HepG2 (cell line): ENCODE data around the gene ATG3.

Experiments used
- HNF4A ChIP-seq: sonication (generic); formaldehyde crosslinking; IDR thresholded peaks from 2 replicates; pipeline ENCODE4 v1.4.0; 2020; ENCODE audit warnings: missing genetic modification reagents
- RNF2 ChIP-seq: fragments of 450-650 bp; conservative IDR thresholded peaks from 2 replicates; pipeline ENCODE4 v1.6.1; 2016; ENCODE audit warnings: low read depth
- SIX4 ChIP-seq: sonication (generic); formaldehyde crosslinking; IDR thresholded peaks from 2 replicates; pipeline ENCODE4 v1.4.0; 2020; ENCODE audit warnings: missing genetic modification reagents
- TAF15 ChIP-seq: fragments of 200-400 bp; formaldehyde crosslinking; IDR thresholded peaks from one replicate; pipeline ENCODE4 v1.6.1; 2018; ENCODE audit warnings: mild to moderate bottlenecking, low read depth, low read length; ENCODE audit not compliant: poor library complexity, severe bottlenecking
- USF2 ChIP-seq, 2 experiments: sonication (generic) in 1 of 2; formaldehyde crosslinking in 1 of 2; IDR thresholded peaks; 2 replicates each; pipeline versions ENCODE4 v1.5.1 to v1.6.1; 2011 to 2020; ENCODE audit warnings: borderline replicate concordance in 1 of 2, low read depth in 1 of 2, low read length in 1 of 2, mild to moderate bottlenecking in 1 of 2, missing genetic modification reagents in 1 of 2, moderate library complexity in 1 of 2
- ZNF737 ChIP-seq: sonication (generic); formaldehyde crosslinking; IDR thresholded peaks from 2 replicates; pipeline ENCODE4 v1.5.0; 2020; ENCODE audit warnings: missing genetic modification reagents, mild to moderate bottlenecking, borderline replicate concordance
- ZNF749 ChIP-seq: sonication (generic); formaldehyde crosslinking; IDR thresholded peaks from 2 replicates; pipeline ENCODE4 v1.8.0; 2022; ENCODE audit warnings: mild to moderate bottlenecking, missing genetic modification reagents, moderate library complexity, borderline replicate concordance
- TF ChIP-seq, protein P1 (sequence below): sonication (generic); formaldehyde crosslinking; IDR thresholded peaks from 2 replicates; pipeline ENCODE4 v1.5.0; 2020; ENCODE audit warnings: mild to moderate bottlenecking, missing genetic modification reagents, moderate library complexity

DNA sequence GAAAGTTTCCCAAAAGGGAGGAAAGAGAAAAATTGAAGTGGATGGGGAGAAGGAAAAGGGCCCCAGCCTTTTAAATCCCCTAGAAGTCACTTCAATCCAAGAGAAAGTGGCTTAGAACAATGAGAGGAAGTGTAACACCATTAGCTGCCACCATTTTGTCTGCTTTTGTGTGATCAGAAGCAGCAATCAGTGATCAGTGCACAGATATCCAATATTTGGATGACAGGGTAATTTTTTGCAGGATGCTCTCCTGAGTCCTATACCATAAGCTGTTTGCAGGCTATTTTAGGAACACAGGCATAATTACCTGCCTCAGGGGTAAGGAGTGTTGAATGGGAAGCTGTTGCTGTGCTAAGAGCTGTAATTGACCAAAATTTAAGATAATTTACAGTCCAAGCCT, 31.5 kb upstream of the ATG3 start:
- TF ChIP-seq TAF15 (no peak), USF2 (IDR thresholded peaks at IDR 0.05; ENCODE audit: low read depth, low read length) (no peak), USF2 (CRISPR knock-in tag; IDR thresholded peaks at IDR 0.05; ENCODE audit: borderline replicate concordance) (no peak), SIX4 (CRISPR knock-in tag) (no peak), ZNF749 (CRISPR knock-in tag) (no peak), RNF2 (no peak), HNF4A (no peak), ZNF737 (no peak)
- TF ChIP-seq, protein P1, sequence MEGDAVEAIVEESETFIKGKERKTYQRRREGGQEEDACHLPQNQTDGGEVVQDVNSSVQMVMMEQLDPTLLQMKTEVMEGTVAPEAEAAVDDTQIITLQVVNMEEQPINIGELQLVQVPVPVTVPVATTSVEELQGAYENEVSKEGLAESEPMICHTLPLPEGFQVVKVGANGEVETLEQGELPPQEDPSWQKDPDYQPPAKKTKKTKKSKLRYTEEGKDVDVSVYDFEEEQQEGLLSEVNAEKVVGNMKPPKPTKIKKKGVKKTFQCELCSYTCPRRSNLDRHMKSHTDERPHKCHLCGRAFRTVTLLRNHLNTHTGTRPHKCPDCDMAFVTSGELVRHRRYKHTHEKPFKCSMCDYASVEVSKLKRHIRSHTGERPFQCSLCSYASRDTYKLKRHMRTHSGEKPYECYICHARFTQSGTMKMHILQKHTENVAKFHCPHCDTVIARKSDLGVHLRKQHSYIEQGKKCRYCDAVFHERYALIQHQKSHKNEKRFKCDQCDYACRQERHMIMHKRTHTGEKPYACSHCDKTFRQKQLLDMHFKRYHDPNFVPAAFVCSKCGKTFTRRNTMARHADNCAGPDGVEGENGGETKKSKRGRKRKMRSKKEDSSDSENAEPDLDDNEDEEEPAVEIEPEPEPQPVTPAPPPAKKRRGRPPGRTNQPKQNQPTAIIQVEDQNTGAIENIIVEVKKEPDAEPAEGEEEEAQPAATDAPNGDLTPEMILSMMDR: no peak
